Measurements from ENCODE around the gene SOX30.
A peak's percentile ranks its signal among the peaks of the same experiment; 100 is the strongest.
"Not testable (repeated sequence)": the region's sequence is repeated elsewhere in the genome, so short reads cannot be mapped to it uniquely, and the experiment has no call there.

SOX30 gene

DNA sequence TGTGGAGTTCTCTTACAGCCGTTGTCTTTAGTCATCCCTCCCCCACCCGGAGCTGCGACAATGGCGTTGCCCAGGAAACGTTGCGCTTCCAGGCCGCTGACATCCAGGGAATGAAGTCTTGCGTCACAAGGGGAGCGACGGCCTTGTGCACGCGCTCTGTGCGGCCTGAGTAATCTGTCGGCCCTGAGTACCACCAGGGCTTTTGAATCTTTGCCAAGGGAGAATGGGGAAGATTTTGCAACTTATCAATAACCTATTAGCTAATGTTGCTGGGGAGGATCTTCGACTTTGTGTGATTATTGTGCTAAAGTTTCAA lies at the start of gene SOX30:
Gene SOX30 (minus strand): TSS at position 62 of the 316 bp plus-strand sequence. CDS start 360 bp downstream, outside the sequence.
- DNase-seq (ENCODE audit: low read depth): no peak

DNA sequence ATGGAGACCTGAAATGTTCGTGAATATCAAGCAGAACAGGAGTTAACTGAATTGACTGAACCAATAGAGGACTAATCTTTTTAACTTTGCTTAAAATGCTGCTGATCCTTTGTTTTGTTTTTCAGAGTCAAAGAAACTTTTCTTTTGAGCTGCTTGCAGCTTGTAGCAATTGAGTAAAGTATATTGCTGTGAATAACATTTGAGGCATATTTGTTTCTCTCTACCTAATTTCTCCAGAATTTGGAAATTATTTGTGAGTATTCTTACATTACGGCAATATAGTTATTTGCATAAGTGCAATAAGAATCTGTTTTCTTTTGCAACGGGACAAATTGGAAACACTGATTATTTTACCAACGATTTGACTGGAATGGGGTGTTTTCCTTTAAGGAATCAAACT lies 46.4 kb upstream of the SOX30 start:
- not testable (repeated sequence) for DNase-seq (ENCODE audit: low read depth)

DNA sequence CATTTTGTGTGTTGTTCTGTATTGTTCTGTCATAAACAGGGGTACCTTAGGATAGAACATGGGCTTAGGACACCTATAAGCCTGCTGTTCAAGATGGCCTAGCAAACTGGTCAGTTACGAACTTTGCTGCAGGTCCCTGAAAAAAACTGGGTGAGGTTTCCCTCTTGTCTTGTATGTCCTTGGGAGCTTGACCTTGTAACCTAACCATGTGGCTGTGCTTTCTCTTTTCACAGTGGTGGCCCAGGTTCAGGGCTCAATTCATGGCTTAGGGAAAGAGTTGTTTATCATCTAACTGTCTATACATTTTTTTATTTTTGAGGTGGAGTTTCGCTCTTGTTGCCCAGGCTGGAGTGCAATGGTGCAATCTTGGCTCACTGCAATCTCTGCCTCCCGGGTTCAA lies 43.9 kb upstream of the SOX30 start:
- DNase-seq (ENCODE audit: low read depth): not testable (repeated sequence)

DNA sequence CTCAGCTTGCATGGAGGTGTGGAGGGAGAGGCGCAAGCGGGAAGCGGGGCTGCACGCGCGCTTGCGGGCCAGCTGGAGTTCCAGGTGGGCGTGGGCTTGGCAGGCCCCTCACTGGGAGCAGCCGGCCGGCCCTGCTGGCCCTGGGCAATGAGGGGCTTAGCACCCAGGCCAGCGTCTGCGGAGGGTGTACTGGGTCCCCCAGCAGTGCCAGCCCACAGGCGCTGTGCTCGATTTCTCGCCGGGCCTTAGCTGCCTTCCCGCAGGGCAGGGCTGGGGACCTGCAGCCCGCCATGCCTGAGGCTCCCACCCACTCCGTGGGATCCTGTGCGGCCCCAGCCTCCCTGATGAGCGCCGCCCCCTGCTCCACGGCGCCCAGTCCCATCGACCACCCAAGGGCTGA lies 41.6 kb upstream of the SOX30 start:
- DNase-seq (ENCODE audit: low read depth): not testable (repeated sequence)

DNA sequence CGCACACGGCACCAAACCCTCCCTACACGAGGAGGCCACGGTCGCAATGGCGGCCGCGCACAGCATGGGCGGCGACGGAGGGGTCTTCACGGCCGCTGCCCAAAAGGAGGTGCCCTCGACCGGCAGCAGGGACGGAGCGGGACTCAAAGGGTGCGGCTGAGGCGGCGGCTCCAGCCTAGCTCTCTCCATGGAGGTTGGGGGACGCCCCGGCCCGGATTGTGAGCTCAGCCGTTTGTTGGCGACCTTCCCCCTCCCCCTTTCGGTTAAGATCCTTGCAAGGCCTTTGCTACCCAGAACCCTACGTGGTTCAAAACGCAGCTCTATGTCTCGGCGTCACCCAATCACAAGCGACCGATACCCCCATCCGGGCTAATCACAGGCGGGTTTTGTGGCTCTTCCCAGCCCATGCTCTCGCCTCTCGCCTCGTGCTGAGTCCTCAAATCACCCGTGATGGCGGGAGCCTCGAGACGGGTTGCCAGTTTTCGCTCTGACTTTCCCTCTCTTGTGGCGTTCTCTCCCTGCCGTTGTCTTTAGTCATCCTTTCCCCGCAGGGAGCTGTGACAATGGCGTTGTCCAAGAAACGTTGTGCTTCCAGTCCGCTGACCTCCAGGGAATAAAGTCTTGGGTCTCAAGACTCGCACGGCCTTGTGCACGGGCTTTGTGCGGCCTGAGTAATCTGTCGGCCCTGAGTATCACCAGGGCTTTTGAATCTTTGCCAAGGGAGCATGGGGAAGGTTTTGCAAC lies 38.6 kb upstream of the SOX30 start:
- no peak for DNase-seq (ENCODE audit: low read depth)

DNA sequence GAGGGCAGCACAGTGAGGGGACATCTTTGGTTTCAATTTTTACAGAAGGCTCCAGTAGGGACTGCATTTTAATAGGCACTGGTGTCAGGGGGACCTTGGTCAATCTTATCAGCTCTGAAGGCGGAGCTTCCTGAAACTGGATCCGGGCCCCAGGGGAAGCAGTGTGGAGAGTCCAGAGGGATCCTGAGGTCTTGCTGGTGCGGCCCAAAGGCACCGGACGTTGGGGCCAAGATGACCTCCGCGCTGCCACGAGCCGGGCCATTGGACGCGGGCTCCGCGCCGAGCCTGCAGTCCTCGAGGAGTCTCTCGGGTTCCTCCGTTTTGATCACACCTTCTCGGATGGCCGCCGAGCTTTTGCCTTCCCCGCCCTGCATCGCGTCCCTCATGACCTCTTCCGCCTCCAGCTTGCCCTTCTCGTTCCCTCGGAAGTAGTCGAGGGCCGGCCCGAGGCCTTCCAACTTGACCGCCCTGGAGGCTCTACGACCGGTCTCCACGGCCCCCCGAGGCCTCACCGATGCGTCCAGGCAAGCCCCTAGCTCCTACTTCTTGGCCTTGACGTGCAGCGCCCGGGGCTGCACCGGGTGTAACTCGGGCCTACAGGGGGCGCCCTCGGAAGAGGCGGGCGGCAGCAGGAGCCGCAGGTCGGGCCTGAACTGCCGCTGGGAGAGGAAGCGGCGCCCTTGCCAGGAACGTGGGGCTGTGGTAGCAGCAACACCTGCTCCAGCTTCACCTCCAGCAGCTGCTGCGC lies 37.9 kb upstream of the SOX30 start:
- no peak for DNase-seq (ENCODE audit: low read depth)

DNA sequence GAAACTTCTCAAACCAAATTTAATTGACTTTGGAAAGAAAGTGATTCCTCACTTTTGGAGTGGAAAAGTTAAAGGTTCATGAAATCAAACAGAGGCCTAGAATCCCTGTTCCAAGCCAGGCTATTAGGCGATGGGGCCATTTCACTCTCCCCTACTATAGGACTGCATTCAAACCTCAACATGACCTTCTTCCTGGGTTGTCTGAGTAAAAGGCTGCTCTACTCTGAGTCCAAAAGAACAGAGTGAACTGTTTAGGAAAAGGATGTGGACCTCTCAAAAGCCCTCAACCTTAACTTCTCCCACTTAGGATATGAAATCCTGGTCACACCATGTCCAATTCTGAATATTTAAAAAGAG lies 34.9 kb upstream of the SOX30 start:
- no peak for DNase-seq (ENCODE audit: low read depth)

DNA sequence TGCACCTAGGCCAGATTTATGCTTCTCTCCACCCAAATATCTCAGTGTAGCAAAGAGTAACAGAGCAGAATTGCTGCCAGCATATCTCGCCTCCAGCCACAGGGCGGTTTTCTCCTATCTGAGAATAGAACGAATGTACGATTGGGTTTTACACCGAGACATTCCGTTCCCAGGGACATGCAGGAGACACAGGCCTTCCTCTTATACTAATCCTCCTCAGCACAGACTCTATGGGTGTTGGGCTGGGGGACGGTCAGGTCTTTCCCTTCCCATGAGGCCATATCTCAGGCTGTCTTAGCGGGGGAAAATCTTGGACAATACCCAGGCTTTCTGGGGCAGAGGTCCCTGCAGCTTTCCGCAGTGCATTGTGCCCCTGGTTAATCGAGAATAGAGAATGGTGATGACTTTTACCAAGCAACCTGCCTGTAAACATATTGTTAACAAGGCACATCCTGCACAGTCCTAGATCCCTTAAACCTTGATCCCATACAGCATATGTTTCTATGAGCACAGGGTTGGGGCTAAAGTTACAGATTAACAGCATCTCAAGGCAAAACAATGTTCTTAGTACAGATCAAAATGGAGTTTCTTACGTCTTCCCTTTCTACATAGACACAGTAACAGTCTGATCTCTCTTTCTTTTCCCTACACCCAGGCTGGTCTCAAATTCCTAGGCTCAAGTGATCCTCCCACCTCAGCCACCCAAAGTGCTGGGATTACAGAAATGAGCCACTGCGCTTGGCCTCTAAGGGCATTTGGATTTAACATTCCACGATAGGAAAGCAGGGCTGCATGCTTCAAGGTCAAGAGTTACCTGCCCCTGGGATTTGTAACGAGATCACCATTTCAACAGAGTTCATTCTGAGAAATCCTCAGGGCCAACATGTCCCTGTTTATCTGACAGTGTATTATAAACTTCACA lies 34.3 kb upstream of the SOX30 start:
- not testable (repeated sequence) for DNase-seq (ENCODE audit: low read depth)

DNA sequence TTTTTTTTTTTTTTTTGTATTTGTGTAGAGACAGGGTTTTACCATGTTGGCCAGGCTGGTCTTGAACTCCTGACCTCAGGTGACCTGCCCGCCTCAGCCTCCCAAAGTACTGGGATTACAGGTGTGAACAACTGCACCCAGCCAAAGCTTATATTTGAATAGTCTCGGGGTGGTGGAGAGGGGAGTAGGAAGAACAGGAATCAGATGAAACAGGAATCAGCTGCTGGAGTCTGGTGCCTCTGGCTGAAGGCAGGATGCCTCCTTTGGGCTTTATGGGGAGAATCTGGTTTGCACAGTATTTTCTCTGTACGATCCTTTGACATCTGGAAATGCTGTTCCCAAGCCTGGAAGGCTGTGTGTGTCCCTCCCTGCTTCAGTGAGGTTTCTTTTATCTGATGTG lies 30.0 kb upstream of the SOX30 start:
- no peak for DNase-seq (ENCODE audit: low read depth)

DNA sequence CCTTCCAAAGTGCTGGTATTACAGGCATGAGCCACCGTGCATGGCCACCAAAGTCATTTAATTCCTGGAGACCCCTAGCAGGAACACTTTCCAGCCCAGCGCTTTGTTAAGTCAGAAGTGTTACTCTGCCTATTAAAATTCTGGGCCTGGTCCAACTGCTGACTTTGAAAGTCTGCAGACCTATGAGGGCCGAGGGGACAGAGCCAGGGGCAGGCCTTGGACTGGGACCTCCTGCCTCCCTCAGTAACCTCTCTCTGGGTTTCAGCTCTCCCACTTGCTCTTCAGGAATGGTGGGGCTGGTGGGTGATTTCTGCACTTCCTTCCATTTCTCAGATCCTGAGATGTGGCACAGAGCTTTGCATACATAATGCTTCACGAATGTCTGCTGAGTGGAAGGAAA lies 28.8 kb upstream of the SOX30 start:
- DNase-seq (ENCODE audit: low read depth): no peak

DNA sequence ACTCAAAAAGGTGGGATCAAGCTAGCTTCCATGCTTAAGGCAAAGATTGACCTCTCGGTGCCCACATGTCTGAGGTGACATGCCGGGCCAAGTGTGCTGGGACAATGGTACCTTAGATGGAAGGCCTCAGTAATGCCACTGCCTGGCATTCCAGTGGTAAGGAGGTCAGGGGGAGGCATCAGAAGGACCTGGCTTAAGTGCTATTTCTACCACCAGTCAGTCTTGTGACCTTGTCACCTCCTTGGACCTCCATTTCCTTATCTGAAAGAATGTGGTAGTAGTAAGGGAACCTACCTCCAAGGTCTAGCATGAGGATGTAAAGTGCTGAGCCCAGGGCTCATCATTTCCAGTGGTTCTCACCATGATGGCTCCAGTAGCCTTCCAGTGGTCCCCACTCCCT lies 28.0 kb upstream of the SOX30 start:
- DNase-seq (ENCODE audit: low read depth): no peak

DNA sequence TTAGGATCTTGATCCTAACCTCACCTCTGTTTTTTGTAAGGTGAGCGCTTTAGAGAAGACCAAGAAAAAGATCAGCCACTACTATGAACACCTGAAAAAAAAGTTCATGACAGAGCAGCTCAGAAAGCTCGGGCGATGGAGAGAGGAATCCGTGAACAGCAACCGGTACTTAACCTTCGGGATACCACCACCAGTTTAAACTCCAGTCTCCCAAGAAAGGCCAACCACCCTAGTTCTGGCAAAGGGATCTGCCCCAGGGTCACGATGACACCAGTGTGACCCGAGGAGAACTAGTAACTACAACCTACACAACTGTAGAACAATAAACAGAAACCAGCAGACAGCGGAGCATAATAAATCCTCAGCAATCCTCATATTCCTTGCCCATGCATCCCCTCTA lies 27.6 kb upstream of the SOX30 start:
- DNase-seq (ENCODE audit: low read depth): no peak

DNA sequence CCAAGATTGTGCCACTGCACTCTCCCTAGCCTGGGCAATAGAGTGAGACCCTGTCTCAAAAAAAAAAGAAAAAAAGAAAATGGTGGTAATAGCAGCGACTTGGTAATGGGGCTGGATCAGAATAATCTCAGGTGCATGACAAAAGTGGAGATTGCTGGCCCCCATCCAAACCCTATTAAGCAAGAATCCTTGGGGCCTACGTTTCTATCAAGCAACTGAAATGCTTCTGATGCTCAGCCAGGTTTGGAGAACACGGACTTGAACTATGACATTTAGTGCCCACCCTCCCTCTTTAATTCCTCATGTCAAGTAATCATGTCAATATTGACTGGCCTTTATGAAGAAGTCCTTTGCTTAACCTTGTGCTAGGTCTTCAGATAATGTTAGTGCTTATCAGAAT lies 25.7 kb upstream of the SOX30 start:
- no peak for DNase-seq (ENCODE audit: low read depth)

DNA sequence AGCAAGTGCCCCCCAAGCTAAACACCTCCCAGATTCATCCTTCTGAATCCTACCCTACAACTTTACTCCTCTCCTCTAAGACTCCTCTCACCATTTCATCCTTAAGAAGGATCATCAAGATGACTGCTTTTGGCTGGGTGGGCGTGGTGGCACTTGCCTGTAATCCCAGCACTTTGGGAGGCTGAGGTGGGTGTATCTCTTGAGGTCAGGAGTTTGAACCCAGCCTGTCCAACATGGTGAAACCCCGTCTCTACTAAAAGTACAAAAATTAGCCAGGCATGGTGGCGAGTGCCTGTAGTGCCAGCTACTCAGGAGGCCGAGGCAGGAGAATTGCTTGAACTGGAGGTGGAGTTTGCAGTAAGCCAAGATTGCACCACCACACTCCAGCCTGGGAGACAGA lies 22.1 kb upstream of the SOX30 start:
- DNase-seq (ENCODE audit: low read depth): not testable (repeated sequence)

DNA sequence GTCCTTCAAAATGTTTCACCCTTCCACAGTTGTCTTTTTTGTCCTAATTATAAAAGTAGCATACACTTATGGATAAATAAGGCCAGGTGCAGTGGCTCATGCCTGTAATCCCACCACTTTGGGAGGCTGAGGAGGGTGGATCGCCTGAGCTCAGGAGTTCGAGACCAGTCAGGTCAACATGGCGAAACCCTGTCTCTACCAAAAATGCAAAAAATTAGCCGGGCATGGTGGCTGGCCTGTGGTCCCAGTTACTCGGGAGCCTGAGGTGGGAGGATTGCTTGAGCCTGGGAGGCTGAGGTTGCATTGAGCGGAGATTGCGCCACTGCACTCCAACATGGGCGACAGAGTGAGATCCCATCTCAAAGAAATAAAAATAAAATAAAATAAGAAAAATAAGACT lies 20.7 kb upstream of the SOX30 start:
- DNase-seq (ENCODE audit: low read depth): no peak

DNA sequence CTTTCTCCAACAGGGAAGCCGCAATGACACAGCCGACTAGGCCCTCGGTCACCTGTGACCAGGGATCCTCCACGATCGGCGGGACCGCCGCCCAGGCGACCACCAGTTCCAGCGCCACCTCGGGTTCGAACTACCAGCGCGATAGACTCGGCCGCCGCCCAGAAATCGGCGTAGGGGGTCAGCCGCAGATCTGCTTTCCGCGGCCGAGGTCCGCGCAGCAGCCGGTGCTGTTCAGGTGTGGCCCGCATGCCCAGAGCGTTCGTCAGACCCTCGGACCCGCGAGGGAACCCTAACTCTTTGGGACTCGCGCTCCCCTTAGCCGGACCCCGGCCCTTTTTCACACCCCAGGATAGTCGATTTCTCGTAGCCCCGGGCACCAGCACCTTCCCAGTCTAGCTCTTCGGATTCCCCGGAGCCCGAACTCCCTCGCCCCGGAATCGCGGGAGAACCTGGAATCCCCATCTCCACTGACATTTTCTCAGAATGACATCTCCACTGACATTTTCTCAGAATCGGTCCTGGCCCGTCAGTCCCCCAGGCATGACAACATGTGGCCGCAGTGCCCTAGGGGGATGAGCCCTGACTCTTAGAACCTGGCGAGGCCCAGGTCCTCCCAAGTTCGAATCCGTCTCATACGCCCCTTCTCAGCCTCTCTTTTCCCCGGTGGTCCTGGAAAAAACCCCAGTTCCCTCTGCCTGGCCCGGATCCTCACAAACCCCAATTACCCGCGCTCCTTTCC lies 19.5 kb upstream of the SOX30 start:
- DNase-seq (ENCODE audit: low read depth): no peak

DNA sequence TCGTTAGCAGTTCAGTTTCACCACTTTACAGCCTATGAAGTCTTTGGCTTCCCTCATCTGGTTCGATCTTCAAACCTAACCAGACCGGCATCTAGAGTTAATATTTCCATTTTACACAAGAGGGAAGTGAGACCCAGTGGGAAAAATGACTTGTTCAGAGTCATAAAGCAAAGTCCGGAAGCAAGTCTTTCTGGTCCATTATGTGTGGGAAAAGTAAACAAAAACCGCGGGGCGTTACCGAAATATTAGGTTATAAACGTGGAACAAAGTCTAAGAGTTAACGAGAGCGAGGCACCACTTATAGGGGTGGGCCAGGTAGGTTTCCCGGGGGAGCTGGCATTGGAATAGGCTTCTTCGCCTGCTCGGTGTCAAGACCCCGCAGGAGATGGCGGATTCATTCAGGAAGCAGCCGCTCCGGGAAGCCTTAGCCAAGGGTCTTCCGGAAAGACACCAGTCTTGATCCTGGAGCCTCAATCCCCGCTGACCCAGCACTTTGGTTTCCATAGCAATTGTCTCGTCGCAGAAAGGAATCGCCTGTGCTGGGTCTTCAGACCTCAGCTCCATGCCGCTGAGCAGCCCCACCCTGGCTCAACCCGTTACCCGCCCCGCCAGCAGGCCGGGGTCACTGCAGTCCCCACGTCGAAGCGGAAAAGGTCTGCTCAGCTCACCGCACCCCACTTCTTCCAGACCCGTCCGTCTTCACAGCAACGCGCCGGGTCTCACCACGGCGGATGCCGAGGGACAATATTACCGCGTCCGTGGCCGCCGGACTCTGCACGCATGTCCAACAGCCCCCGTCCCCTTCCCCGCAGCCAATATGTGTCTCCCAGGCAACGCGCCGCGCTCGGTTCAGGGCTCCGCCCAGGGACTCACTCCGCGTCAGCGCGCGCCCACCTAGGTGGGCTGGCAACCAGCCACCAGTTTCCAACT lies 18.7 kb upstream of the SOX30 start, which contains the start of gene C5orf52:
Gene C5orf52 (plus strand): TSS at position 872 of the 930 bp plus-strand sequence. CDS start 82 bp downstream, outside the sequence.
- no peak for DNase-seq (ENCODE audit: low read depth)

DNA sequence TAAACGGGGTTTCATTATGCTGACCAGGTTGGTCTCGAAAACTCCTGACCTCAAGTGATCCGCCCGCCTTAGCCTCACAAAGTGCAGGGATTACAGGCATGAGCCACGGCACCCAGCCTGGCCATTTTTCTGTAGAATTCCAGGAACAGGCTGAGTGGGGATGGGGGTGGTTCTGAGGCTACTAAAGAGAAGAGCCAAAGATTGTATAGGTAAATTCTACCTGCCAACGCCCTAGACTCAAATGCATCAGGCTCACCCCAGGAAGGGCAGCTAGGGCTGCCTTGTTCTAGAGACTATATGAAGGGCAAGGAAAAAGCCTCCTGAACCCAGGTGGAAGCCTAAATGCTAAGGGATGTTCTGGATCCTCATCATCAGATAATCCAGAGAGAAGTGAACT lies 17.5 kb upstream of the SOX30 start:
- no peak for DNase-seq (ENCODE audit: low read depth)

DNA sequence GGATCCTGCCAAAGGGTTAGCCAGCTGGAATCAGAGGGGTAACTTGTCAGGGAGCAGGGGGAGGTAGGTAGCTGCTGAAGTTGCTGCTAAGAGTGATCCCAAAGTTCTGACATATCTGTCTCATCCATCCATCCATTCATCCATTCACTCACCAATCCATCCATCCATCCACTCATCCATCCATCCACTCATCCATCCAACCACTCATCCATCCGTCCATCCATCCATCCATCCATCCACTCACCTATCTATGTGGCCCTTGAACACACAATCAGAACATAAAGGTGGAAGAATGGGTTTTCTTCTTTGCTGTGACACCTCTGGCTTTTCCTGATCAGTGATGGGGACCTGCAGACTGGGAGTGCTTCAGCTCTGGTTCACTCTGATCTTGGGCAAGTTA lies 16.1 kb upstream of the SOX30 start:
- DNase-seq (ENCODE audit: low read depth): no peak

DNA sequence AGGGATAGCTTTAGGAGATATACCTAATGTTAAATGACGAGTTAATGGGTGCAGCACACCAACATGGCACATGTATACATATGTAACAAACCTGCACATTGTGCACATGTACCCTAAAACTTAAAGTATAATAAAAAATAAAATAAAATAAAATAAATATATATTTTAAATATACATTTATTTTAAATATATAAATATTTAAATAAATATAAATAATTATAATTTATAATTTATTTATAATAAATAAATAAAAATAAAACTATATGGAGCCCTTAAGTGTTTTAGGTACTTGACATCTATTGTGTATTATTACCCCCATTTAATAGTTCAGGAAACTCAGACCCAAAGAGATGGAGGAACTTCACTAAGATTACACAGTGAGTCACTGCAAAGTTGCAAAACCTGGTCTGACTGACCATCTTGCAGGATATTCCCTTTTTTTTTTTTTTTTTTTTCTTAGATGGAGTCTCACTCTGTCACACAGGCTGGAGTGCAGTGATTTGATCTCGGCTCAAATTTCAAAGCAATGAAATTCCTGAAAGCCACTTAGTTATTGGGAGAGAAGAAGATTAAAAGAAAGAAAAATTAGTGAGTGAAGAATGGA lies 13.3 kb upstream of the SOX30 start:
- DNase-seq (ENCODE audit: low read depth): peak; percentile 14

Data from fibroblast of the conjunctiva (primary cell).